HG02884 (cell line): ENCODE measurements around the gene JAKMIP3.
"Not testable (repeated sequence)": the region's sequence is repeated elsewhere in the genome, so short reads cannot be mapped to it uniquely, and the experiment has no call there.

ENCODE experiments used
- ATAC-seq: cut with Tn5 transposase; IDR thresholded peaks from one replicate; pipeline ENCODE4 v1.9.1; 2021; ENCODE audit warnings: mild to moderate bottlenecking, moderate library complexity; ENCODE audit not compliant: unreplicated experiment

The JAKMIP3 gene

DNA sequence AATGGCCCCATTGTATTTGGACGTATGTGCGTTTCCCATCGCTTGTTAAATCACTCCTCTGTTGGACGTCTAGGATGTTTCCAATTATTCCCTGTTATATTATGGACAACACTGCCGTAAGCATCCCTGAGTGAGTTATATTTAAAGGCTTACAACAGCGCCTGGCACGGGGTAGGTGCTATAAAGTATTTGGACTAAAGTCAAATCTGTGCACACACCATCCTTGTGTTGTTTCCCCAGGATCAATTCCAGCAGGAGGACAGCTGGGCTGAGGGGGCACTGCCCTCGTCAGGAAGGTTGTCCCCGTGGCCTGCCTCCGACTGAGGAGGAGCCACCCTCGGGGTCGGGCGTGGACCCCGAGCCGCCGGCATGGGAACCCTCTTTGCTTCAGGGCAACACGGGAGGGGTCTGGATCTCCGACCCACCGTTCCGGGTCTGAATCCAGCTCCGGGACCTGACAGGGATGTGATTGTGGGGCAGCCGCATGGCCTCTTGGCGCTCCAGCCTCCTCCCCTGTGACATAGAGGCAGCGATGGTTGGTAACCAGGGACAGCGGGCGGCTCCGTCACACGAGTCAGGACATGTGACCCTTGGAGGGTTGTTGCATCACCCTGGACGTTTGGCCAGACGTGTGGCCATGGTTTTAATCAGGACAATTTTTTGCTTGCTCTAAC is 1.5 kb upstream of the JAKMIP3 start:
- no peak for ATAC-seq

DNA sequence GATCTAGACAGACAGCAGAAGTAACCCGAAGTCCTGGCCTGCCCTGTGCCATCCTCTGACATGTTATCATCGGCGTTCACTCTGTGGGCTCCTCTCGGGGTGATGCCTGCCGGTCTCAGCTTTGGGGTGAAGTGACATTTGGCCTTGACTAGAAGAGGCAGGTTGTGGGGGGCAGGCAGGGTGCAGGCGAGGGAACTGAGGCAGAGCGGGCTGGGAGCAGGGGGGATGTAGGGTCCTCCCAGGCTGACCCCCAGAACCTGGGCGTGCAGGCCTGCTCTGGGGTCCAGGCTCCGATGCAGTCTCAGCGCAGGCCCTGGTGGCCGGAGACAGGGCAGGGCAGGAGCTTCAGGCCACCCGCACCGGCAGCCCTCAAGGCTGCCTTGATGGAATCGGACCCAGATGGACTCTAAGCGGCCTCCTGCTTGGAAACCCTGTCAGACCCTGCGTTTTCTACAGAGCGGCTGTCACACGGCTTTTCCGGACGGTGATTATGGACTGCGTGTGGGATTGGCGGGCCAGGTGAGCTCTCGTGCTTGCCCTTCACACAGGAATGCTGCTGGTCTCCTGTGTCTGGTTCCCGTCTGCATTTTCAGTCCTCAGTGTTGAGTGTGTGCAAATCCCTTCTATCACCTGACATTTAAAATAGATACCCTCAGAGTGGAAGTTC is 842 bp upstream of the JAKMIP3 start:
- ATAC-seq = no peak

DNA sequence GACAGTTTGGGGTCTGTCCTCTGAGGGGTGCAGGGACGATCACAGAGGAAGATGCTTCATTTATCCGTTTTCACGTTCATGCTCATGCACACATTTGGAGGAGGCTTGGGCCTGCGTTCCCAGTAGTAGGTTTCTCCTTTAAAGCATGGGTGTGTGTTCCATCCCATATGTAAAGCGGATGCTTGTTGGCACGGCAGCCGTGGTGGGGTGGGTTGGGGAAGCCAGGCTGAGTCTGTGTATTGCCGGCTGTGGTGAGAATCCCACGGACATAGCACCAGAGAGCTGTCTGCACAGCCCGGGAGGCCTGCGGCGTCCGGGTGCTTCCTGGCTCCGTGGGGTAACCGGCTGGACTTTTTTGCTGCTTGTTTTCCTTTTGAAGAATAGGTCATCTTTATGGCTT is 440 bp downstream of the JAKMIP3 start:
- ATAC-seq = no peak

DNA sequence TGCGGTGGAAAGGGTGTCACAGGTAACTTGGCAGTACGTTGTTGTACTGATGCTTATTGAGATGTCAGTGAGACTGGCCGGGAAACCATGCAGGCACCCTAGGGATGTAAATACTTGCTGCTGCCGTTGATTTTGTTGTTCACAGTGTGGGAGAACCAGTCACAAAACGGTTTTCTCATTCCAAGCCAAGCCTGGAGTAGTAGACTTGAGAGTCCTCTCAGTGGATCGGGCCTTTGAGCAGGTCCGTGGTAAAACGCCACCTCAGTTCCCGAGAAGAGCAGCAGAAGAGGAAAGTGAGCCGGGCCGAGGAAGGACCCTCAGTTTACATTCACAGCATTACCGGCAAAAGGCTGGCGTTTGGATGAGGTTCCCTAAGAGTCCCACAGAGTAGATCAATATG is 1.1 kb downstream of the JAKMIP3 start:
- no peak for ATAC-seq

DNA sequence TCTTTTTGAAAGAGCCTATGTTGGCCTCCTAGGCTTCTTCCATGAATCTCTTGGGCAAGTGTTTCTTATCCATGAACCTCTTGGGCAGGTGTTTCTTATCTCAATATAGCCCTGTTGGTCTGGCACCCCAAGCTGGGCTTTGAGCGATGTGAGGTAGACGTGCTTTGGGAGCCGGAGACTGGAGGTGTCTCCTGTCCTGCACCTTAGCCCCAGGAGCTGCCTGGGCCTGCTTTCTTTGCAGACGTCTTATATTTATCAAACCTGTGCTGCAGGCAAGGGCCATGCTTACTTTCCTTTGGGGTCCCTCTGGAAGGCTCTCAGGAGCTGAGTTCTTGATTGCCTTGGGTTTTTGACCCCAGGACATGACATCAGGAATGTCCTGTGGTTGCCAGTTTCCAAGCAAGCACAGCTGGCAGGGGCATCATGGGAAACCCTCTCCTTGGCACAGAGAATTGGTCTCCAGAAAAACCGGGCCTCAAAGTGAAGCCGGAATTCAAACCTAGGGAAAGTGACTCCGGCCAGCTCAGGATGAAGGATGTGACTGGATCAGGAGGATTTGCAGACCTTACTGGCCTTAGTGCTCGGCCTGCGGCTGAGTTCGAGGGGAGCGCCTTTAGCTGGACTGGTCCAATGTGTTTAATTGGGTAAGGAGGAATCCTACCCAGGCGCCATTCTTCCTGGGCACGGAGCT is 2.8 kb downstream of the JAKMIP3 start:
- no peak for ATAC-seq

DNA sequence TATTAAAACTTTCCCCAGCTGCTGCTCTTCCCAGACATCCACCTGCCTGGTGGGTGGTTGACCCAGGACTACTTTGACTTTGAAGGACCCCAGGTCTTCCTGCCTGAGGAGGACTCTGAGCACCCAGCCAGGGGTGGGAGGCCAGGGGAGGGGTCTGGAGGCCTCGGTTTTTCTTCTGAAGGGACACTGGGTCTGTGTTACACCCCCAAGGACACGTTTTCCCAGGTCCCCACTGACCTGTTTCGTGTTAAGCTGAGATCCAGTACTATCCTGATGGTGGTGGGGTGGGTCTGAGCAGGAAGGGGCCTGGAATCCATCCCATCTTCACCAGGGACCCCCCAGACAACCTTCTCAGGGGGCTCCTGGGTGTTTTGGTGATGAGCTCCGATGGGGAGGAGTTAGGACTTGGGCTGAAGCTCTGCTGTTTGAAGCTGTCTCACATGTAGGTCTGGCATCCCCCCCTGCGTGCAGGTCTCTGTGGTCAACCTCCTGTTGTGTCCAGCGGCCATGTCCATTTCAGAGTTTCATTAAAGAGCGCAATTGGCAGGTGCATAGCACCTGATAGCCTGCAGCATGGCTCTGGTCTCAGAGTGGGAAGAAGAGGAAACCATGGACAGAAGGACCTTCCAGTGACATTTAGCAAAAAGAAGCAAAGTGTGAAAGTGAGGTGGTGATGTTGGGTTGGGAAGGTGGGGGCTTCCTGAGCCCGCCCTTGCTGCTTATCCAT is 3.5 kb downstream of the JAKMIP3 start:
- no peak for ATAC-seq

DNA sequence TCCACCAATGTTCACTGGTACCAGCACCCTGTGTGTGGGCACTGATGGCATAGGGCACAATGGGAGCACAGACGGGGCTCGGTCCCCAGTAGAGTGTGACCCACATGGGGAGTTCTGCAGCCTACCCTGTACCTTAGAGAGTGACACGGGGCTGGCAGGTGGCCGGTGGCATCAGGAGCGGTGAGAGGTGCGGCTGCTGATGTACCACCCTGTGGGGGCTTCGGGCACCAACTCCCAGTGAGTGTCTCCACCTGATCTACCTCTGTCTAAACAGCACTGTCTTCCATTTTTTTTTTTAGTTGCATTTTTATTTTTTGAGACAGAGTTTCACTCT is 4.1 kb downstream of the JAKMIP3 start:
- ATAC-seq = no peak

DNA sequence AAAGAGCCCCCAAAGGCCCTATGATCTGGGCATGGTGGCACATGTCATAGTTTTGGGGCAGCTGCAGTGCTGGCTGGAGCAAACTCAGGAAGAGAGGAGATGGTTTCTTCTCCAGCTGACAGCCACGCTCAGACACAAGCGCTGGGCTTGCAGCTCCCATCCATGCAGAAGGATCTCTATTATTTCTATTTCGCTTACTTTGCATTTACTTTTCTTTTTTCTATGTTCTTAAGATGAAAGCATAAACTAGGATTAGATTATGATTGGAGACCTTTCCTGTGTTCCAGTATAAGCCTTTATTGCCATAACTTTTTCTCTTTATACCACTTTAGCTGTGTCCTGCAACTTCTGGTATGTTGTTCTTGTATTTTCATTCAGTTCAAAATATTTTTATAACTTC is 5.0 kb downstream of the JAKMIP3 start:
- ATAC-seq = no peak

- no peak for ATAC-seq
Observed at GRCh38 chr10:132071667-132072066, 5.9 kb downstream of the JAKMIP3 start.

- no peak for ATAC-seq
Observed at GRCh38 chr10:132075909-132076577, 10.3 kb downstream of the JAKMIP3 start.

GRCh38 chr10:132076578-132077081 is 10.9 kb downstream of the JAKMIP3 start:
- ATAC-seq = no peak

DNA sequence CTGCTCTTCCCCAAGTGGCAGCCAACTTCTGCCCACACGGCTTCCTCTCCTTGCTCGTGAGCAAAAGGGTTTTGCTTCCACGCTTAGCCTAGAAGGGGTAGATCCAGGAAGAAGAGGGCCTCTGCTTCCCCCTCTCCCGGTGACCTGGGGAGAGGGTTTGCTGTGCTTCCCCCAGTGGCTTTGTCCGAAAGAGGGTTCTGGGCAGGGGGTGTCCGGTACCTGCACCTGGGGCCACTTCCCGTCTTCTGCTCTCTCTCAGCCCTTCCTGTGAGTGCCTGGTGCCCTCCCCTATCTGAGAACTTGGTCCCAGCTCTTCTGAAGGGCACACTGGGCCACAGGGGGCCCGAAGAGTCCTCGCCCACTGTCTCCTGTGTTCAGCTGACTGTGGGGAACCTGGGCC is 11.3 kb downstream of the JAKMIP3 start:
- ATAC-seq = no peak

- ATAC-seq = no peak
Observed at GRCh38 chr10:132078746-132079345, 13.1 kb downstream of the JAKMIP3 start.

GRCh38 chr10:132084384-132084783 is 18.6 kb downstream of the JAKMIP3 start:
- not testable (repeated sequence) for ATAC-seq

DNA sequence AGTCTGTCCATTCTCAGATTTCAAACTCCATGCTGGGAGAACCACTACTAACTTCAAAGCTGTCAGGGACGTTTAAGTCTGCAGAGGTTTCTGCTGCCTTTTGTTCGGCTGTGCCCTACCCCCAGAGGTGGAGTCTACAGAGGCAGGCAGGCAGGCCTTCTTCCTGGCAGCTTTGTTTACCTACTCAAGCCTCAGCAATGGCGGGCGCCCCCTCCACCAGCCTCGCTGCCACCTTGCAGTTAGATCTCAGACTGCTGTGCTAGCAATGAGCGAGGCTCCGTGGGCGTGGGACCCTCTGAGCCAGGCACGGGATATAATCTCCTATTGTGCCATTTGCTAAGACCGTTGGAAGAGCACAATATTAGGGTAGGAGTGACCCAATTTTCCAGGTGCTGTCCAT is 27.5 kb downstream of the JAKMIP3 start:
- ATAC-seq = not testable (repeated sequence)

- ATAC-seq = no peak
Observed at GRCh38 chr10:132094581-132095234, 29.0 kb downstream of the JAKMIP3 start.

- no peak for ATAC-seq
Observed at GRCh38 chr10:132095403-132096113, 29.8 kb downstream of the JAKMIP3 start.

GRCh38 chr10:132096223-132096622 is 30.5 kb downstream of the JAKMIP3 start:
- no peak for ATAC-seq

GRCh38 chr10:132096863-132097478 is 31.2 kb downstream of the JAKMIP3 start:
- ATAC-seq = no peak
